SU-DHL-6 (cell line): ENCODE results near the gene MTCH1.

Experiments used
- H2AFZ ChIP-seq: fragments of 200-600 bp; sonication (generic); 2 replicates; pipeline ENCODE4 v1.6.1; 2014; ENCODE audit warnings: low read depth, mild to moderate bottlenecking, moderate library complexity, mixed read lengths, antibody characterized with exemption, low read length; ENCODE audit not compliant: severe bottlenecking
- H3F3A ChIP-seq: fragments of 200-600 bp; shearing (Covaris generic); 2 replicates; pipeline ENCODE4 v1.6.0; 2016; ENCODE audit warnings: antibody characterized with exemption, mild to moderate bottlenecking; ENCODE audit not compliant: insufficient read depth
- H3K27ac ChIP-seq: fragments of 200-600 bp; sonication (generic); 2 replicates; pipeline ENCODE4 v1.5.1; 2016; ENCODE audit warnings: low read depth, mild to moderate bottlenecking, low read length, moderate library complexity, mixed read lengths
- H3K27me3 ChIP-seq: fragments of 200-600 bp; sonication (generic), shearing (Covaris generic); 2 replicates; pipeline ENCODE4 v1.6.0; 2014; ENCODE audit warnings: mild to moderate bottlenecking, low read length
- H3K36me3 ChIP-seq: fragments of 200-600 bp; sonication (generic); 2 replicates; pipeline ENCODE4 v1.6.1; 2014; ENCODE audit warnings: mild to moderate bottlenecking, low read length, mixed read lengths
- H3K4me2 ChIP-seq: fragments of 300-600, 200-600 bp; shearing (Covaris generic), sonication (generic); 2 replicates; pipeline ENCODE4 v1.6.0; 2014; ENCODE audit warnings: low read length, low read depth, mild to moderate bottlenecking; ENCODE audit not compliant: poor library complexity, severe bottlenecking
- H3K4me3 ChIP-seq: fragments of 200-600 bp; sonication (generic); 2 replicates; pipeline ENCODE4 v1.5.1; 2014; ENCODE audit warnings: antibody characterized with exemption, low read length, mild to moderate bottlenecking, mixed read lengths; ENCODE audit not compliant: insufficient read depth, poor library complexity, severe bottlenecking
- H3K79me2 ChIP-seq: fragments of 200-600 bp; sonication (generic); 2 replicates; pipeline ENCODE4 v1.6.1; 2014; ENCODE audit warnings: mild to moderate bottlenecking, low read length, moderate library complexity; ENCODE audit not compliant: insufficient read depth
- H3K9ac ChIP-seq: fragments of 200-600 bp; sonication (generic); 2 replicates; pipeline ENCODE4 v1.7.0; 2014; ENCODE audit warnings: mild to moderate bottlenecking, low read length
- H3K9me2 ChIP-seq: fragments of 200-600 bp; sonication (generic); replicated peaks from 2 replicates; pipeline ENCODE4 v1.6.1; 2014; ENCODE audit warnings: low read length; ENCODE audit not compliant: insufficient read depth
- H3K9me3 ChIP-seq: fragments of 200-600 bp; sonication (generic); 2 replicates; pipeline ENCODE4 v1.6.1; 2014; ENCODE audit warnings: low read length, mixed read lengths; ENCODE audit not compliant: insufficient read depth
- H4K20me1 ChIP-seq: fragments of 200-600 bp; sonication (generic); 2 replicates; pipeline ENCODE4 v1.6.1; 2014; ENCODE audit warnings: low read depth, mild to moderate bottlenecking, antibody characterized with exemption, low read length, moderate library complexity, mixed read lengths
- EZH2phosphoT487 ChIP-seq: fragments of 200-600 bp; sonication (generic), shearing (Covaris generic); conservative IDR thresholded peaks from 2 replicates; pipeline ENCODE4 v1.6.1; 2018; ENCODE audit warnings: mild to moderate bottlenecking, antibody characterized with exemption, low read length, moderate library complexity, mixed read lengths
- TF ChIP-seq, protein P1 (sequence below): fragments of 200-600 bp; sonication (generic); IDR thresholded peaks from one replicate; pipeline ENCODE4 v1.5.1; 2017; ENCODE audit warnings: antibody characterized with exemption, mild to moderate bottlenecking, low read length, moderate library complexity; ENCODE audit not compliant: insufficient read depth, poor library complexity, severe bottlenecking

The MTCH1 gene

GRCh38 chr6:37027811-37028469, 41.9 kb upstream of the MTCH1 start:
- Histone ChIP-seq H3K36me3 (peaks cover 10% of the 10 kb centered on the region), H3K9me3 (peaks cover 7% of the 10 kb centered on the region), H3K79me2 (no peaks in the 10 kb centered on the region), H3K4me3 (no peak overlapping the region), H2AFZ (no peak overlapping the region), H3K27me3 (no peaks in the 10 kb centered on the region), H3K9me2 (no peaks in the 10 kb centered on the region), H3K9ac (no peak overlapping the region), H3F3A (no peaks in the 10 kb centered on the region), H3K27ac (no peak overlapping the region), H4K20me1 (no peaks in the 10 kb centered on the region), H3K4me2 (no peak overlapping the region)
- TF ChIP-seq EZH2phosphoT487 = no peak
- TF ChIP-seq, protein P1, sequence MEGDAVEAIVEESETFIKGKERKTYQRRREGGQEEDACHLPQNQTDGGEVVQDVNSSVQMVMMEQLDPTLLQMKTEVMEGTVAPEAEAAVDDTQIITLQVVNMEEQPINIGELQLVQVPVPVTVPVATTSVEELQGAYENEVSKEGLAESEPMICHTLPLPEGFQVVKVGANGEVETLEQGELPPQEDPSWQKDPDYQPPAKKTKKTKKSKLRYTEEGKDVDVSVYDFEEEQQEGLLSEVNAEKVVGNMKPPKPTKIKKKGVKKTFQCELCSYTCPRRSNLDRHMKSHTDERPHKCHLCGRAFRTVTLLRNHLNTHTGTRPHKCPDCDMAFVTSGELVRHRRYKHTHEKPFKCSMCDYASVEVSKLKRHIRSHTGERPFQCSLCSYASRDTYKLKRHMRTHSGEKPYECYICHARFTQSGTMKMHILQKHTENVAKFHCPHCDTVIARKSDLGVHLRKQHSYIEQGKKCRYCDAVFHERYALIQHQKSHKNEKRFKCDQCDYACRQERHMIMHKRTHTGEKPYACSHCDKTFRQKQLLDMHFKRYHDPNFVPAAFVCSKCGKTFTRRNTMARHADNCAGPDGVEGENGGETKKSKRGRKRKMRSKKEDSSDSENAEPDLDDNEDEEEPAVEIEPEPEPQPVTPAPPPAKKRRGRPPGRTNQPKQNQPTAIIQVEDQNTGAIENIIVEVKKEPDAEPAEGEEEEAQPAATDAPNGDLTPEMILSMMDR = no peak

DNA sequence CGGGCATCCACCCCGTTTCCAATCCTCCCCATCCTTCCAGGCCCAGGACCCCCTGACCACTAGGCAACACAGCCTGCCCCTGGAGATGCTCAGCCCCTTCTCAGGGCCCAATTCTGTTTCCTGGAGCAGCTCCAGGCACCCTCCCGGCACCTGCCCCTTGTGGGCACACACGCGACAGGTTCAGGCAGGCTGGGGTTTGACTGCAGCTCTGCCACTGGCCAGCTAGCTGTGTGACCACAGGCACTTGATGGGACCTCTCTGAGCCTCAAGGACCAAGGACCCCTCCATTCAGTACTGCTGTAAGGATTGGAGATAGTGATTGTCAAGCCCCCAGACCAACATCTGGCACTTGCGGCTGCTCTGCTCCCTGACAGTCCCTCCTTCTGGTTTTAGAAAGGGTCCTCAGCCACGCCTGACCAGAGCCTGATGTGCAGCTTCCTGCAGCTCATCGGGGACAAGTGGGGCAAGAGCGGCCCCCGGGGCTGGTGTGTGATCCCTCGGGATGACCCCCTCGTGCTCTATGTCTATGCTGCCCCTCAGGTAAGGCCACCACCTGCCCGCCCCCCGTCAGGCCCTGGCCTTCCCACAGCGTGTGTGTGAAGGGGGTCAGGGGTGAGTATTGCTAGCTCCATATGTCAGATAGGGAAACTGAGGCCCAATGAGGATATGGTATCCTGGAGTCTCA, 41.2 kb upstream of the MTCH1 start:
- no peak overlapping the region for H3K9ac ChIP-seq
- peaks cover 10% of the 10 kb centered on the region for H3K36me3 ChIP-seq
- no peaks in the 10 kb centered on the region for H3K79me2 ChIP-seq
- H3K9me3 ChIP-seq = peaks cover 7% of the 10 kb centered on the region
- no peak overlapping the region for H3K27ac ChIP-seq
- no peaks in the 10 kb centered on the region for H4K20me1 ChIP-seq
- H2AFZ ChIP-seq = no peak overlapping the region
- H3K9me2 ChIP-seq = no peaks in the 10 kb centered on the region
- no peaks in the 10 kb centered on the region for H3F3A ChIP-seq
- no peak overlapping the region for H3K4me2 ChIP-seq
- TF ChIP-seq EZH2phosphoT487 = no peak
- TF ChIP-seq, protein P1 = no peak
- H3K27me3 ChIP-seq = no peaks in the 10 kb centered on the region
- H3K4me3 ChIP-seq = no peak overlapping the region

- no peaks in the 10 kb centered on the region for H3K9me2 ChIP-seq
- no peak overlapping the region for H2AFZ ChIP-seq
- TF ChIP-seq EZH2phosphoT487 = no peak
- TF ChIP-seq, protein P1 = no peak
- H3K36me3 ChIP-seq = peaks cover 7% of the 10 kb centered on the region
- no peak overlapping the region for H3K4me2 ChIP-seq
- H3K79me2 ChIP-seq = no peaks in the 10 kb centered on the region
- no peaks in the 10 kb centered on the region for H3K27me3 ChIP-seq
- no peaks in the 10 kb centered on the region for H3F3A ChIP-seq
- peaks cover 7% of the 10 kb centered on the region for H3K9me3 ChIP-seq
- no peak overlapping the region for H3K27ac ChIP-seq
- no peak overlapping the region for H3K4me3 ChIP-seq
- no peaks in the 10 kb centered on the region for H4K20me1 ChIP-seq
- no peak overlapping the region for H3K9ac ChIP-seq
Measured at GRCh38 chr6:37025621-37026466, 39.8 kb upstream of the MTCH1 start.
